ENCODE results near the gene NFIX.

NFIX gene

DNA sequence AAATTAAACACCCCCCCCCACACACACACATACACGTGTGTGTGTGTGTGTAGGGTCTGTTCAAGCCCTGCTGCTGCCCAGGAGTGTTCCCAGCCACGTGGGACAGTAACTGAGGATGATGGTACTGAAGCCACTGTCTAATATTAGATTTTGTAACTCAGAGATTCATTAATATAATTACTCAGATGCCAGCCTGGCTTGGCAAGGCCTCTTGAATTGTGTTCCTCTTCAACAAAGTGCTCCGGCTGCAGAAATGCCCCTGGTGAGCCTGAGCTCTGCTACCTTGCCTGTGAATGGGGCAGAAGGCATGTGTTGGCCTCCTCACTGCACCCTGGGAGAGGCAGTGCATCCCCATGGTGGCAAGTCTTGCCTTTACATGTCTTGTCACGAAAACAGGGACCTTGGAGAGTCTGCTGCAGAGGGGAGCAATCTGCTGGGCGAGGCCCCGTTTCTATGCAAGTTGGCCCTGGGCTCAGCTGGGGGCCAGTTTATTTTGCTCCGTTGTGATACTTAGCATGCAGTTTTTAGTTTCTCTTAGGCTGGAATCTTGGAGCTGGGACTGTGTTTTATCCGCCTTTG, 44.0 kb downstream of the NFIX start:
- no peak for DNase-seq

DNA sequence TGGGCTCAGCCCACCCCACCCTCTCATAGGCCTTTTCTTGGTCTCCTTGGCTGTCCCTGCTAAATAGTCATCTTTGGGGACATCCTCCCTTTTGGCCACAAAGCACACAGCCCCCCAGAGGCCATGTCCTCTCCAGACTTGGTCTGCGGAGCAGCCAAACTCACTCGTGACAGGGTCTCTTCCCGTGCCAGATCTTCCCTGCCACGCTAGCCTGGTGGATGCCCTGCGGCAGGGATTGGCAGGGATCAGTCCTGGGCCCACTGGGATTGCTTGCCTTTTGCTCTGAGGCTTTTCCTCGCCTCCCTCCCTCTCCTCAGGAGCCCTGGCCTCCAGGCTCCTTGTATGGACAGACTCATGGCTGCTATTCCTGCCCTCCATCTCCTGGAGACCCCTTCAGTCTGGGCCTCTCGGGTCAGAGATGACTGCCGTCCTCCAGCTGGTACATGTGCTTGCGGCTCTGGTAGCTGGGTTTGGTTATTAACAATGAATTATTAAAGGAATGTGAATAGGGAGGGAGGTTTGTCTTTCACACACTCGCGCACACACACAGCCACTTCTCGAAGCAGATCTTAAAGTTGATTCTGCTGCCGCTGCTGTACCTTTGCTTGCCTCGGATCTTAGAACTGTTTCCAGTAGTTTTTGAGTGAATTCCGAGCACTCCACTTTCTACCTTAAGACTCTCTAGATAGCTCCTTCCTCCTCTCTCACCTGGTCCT, 45.1 kb downstream of the NFIX start:
- DNase-seq, result no peak

- no peak for DNase-seq
These were observed 45.6 kb downstream of the NFIX start for GRCh38 chr19:13040948-13041292.

DNA sequence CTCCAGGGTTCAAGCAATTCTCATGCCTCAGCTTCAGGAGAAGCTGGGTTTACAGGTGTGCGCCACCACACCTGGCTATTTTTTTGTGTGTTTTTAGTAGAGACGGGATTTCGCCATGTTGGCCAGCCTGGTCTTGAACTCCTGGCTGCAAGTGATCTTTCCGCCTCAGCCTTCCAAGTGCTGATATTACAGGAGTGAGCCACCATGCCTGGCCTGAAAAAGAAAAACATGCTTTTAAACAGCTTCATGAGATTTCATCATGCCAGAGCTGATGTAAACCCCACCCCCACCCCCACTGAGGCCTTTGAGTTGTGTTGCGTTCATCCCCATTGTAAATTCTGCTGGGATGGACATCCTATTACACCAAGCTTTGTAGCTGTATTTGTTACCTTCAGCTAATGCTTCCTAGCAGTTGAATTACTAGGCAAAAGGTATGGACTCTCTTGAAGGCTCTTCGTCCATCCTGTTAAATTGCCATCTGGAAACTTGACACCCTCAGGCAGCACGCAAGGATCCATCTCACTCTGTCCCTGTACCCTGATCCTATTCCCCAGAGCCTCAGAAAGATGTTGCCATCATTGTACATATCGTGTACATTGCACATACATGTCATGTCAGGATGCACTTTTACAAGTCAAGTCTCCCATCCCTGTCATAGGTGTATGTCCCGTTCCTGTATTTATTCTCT, 47.3 kb downstream of the NFIX start:
- DNase-seq, result no peak

DNA sequence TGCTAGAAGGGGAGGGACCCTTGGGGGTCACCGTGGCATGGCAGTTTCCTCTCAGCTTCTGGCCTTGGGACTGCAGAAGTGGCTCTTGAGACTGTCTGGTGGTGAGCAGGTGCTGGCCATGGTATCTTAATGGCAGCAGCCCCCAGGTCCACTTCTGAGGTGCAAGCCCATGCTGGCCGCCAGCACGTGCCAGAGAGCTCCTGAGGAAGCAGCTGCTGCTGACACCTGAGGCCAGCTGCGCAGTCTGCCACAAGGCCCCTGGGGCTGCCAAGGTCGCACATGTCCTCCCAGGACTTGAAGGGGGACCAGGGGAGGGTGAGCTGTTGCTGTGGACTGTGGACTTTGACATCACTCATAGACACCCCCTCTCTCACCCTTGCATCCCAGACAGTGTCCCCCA, 48.0 kb downstream of the NFIX start:
- no peak for DNase-seq

DNA sequence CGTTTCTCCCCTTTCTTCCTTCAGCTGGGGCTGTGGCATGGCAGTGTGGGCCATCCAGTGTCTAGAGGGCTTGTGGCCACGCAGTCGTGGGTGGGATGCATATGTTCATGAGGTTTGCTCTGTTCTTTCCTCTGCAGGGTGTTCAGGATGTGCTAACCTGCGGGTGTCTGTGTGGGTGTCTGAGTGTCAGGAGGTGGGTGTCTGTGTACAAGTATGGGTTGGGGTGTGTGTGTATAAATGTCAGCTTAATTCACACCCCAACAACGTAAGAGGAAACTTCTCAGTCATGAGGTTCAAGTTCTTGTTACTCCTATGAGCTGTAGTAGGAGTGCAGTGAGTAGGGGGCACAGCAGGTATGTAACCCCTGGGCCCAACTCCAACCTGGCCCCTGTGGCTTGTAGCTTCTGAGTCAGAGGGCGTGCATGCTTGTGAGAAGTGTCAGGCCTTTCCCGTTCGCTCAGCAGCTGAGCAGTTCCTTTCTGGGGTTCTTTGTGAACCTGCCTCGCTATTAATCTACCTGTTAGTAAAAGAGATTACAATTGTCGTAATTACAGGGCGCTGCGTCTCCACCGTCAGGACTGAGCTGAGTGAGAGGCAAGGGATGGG, 49.1 kb downstream of the NFIX start:
- no peak for DNase-seq

- DNase-seq, result no peak
These were observed 50.5 kb downstream of the NFIX start for GRCh38 chr19:13045812-13046211.

DNA sequence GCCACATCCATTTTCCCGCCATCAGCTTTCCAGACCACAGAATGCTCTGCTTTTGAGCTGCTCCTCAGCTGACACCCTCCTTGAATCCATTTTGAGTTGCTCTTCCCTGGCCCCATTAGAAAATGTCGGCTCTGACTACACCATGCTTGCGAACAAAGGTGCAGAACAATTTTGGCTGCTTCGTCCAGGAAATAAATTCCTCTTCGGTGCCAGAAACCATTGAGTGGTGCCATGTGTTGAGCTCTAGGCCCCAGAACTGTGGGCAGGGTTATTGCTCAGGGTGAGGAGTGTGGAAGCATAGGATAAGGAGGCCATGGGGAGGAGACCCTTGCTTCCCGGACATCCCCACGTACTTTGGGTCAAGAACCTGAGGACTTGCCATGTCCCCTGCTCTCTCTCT, 52.1 kb downstream of the NFIX start:
- no peak for DNase-seq

DNA sequence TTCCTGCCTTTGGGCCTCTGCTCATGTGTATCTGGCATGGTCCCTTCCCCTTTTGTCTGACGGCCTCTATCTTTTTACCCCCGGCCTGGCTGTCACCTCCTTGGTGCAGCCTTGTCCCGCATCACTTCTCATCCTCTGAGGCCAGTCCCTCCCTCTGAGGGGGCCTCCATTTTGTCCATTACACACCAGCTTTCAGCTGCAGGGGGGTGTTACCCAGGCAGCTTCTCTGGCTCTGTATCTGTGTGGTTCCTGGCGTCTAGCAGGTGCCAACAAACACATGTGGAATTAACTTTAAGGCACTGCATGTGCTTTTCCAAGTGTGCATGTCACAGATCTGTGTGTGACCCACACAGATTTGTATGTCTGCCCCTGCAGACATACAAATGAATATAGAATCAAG, 55.0 kb downstream of the NFIX start:
- DNase-seq, result no peak

DNA sequence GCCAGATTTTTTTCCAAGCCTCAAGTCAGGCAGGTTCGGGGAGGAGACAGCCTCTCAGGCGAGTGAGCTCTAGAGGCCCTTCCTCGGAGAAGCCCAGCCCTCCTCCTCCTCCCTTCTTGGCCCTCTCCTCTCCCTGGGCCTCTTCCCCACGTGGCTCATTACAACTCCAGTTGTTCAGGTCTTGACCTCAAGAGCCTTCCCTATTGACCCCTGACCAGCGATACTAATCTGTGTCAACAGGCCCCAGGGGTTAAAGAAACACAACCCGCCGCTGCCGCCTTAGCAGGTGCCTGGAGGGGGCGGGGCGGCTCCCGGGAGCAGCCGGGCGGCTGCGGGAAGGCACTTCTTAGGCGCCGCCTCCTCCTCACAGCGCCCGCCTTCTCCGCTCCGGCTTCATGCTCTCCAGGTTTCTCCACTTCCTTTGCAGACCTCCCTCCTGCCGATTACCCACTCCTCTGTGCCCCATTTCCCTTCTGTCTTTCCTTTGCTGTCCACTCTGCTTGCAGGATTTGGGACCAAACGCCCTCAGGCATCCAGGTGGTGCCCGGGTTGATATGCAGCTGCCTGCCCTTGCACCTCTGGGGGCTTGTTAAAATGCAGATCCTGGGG, 56.4 kb downstream of the NFIX start:
- peak; percentile 97 for DNase-seq

DNA sequence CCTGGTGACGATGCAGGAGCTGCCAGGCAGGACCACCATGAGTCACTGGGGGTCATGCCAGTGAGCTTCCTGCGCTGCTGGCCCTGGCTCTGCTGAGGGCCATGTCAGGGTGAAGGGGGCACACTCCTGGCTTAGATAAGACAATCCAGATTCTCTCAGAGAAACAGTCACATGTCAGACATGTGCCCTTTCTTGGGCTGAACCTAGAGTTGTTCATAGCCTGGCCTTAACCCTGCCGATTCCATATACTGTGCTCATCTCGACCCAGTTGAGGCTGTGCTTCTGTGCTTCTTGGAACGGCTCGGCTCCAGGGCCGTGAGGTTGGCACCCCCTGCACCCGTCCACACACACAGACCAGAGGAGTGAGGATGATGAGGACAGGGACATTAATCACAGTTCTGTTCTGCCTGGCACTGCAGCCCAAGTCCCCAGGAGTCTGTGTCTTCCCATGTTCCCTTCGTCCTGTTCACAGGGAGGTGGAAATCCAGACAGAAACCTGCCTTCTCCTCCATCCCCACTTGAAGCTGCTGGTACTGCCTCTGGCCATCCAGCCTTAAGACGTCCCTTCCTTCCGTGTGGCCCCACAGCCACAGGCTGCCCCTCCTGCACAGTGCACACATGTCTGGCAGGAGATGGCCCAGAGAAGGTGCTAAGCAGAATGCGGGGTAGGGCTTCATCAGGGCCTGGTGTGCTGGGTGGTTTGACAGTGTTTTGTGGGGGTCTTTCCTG, 57.3 kb downstream of the NFIX start:
- DNase-seq, result no peak

DNA sequence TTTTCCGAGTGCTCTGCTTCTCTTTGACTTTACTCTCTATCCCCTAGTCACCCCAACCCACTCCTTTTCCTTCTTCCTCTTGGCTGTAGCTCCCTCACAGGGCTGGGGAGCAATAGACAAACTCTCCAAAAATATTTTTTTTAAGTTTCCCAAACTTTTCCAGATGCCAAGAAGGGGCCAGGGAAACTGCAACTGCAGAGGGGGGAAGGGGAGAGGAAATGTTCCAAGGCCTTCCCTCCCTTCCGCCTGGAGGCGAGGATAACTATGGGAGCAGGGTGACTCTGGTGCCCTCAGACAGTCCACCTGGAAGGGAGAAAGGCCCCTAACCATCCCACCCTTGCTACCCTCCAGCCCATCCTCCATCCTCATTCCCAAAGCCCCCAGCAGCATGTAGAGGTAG, 58.0 kb downstream of the NFIX start:
- DNase-seq, result no peak

- DNase-seq, result peak; percentile 99
These were observed 58.7 kb downstream of the NFIX start for GRCh38 chr19:13053761-13054625.

- no peak for DNase-seq
These were observed 59.4 kb downstream of the NFIX start for GRCh38 chr19:13054626-13055212.

- peak; percentile 95 for DNase-seq
These were observed 60.2 kb downstream of the NFIX start for GRCh38 chr19:13055213-13056051.

- DNase-seq, result peak; percentile 92
These were observed 60.9 kb downstream of the NFIX start for GRCh38 chr19:13056052-13056660.

GRCh38 chr19:13057147-13057572, 61.9 kb downstream of the NFIX start:
- no peak for DNase-seq

- no peak for DNase-seq
These were observed 62.5 kb downstream of the NFIX start for GRCh38 chr19:13057744-13058143.

GRCh38 chr19:13058951-13059660, 63.8 kb downstream of the NFIX start:
- DNase-seq, result no peak
